ENCODE results near the gene ICAM4.

GRCh38 chr19:10315335-10316214 is 28.8 kb downstream of the ICAM4 start, which contains the start of gene FDX2:
- no peak for TF ChIP-seq CTCF (IDR thresholded peaks at IDR 0.05)
- no peak for TF ChIP-seq EZH2 (IDR thresholded peaks at IDR 0.05)
- TF ChIP-seq EZH2phosphoT487 (IDR thresholded peaks at IDR 0.05): no peak

Data from neural progenitor cell (in vitro differentiated cells).